BJ (cell line): ENCODE data around the gene COL18A1. TPM values are rescaled to one million over a fixed set of nuclear protein-coding genes. Genes with fewer than 3 reads are reported as not detected.

Source experiments
- CTCF ChIA-PET: fragments of 350-600 bp; formaldehyde crosslinking; extraction: SDS; loops from one replicate; lab custom pipeline; 2021; ENCODE audit warnings: antibody characterized with exemption, inconsistent platforms; lab: Yijun Ruan, JAX
- POLR2A ChIA-PET: fragments of 300-600 bp; sonication (Branson Sonifier 250); formaldehyde crosslinking; extraction: SDS; loops from one replicate; lab custom pipeline; 2021; ENCODE audit warnings: antibody characterized with exemption; lab: Charles Lee
- DNase-seq: peaks from one replicate; pipeline ENCODE4 v3.0.0-alpha.2; 2011; ENCODE audit warnings: low read depth
- H3K27me3 ChIP-seq: 2 replicates; pipeline ENCODE4 v1.6.0; 2011; ENCODE audit warnings: low read length; ENCODE audit not compliant: control insufficient read depth, insufficient read depth
- H3K36me3 ChIP-seq: 2 replicates; pipeline ENCODE4 v1.5.1; 2011; ENCODE audit warnings: low read length; ENCODE audit not compliant: control insufficient read depth, insufficient read depth
- H3K4me3 ChIP-seq: 2 replicates; pipeline ENCODE4 v1.5.1; 2011; ENCODE audit warnings: low read depth, mild to moderate bottlenecking, control low read depth, low read length
- CTCF ChIP-seq: IDR thresholded peaks from 2 replicates; pipeline ENCODE4 v1.5.1; 2011; ENCODE audit warnings: low read depth, mild to moderate bottlenecking, control low read depth, inconsistent platforms, low read length, moderate library complexity; ENCODE audit not compliant: insufficient read depth
- polyA plus RNA-seq: library from polyadenylated mRNA; depleted of rRNA; stranded (reverse); fragments of >200 nt; gene quantifications from 2 replicates; pipeline ENCODE4 v1.2.3, GENCODE V29; 2011

Gene COL18A1
- polyA plus RNA-seq, 1 experiment, result 99.7 TPM

GRCh38 chr21:45415943-45416611 is 11.1 kb downstream of the COL18A1 start:
- POLR2A ChIA-PET, result no interaction called here
- Histone ChIP-seq H3K27me3 (no peaks in the 10 kb centered on the region), H3K4me3 (no peak overlapping the region), H3K36me3 (no peaks in the 10 kb centered on the region; the same call in none of the 2 replicates)
- CTCF ChIA-PET, result no interaction called here
- no peak for DNase-seq
- no peak for TF ChIP-seq CTCF

GRCh38 chr21:45416620-45417019 is 11.7 kb downstream of the COL18A1 start:
- no peak overlapping the region for H3K4me3 ChIP-seq
- H3K36me3 ChIP-seq, result no peaks in the 10 kb centered on the region; the same call in none of the 2 replicates
- ChIA-PET CTCF (interaction anchor here (1.4 kb wide), 1 partner anchor 9 kb away, joined by 3 read pairs; no protein-coding TSS in a partner anchor), POLR2A (no interaction called here)
- no peak for TF ChIP-seq CTCF
- H3K27me3 ChIP-seq, result no peaks in the 10 kb centered on the region
- DNase-seq, result no peak

- ChIA-PET CTCF (interaction anchor here (1.4 kb wide), 1 partner anchor 10 kb away, joined by 3 read pairs; no protein-coding TSS in a partner anchor), POLR2A (no interaction called here)
- Histone ChIP-seq H3K36me3 (no peaks in the 10 kb centered on the region; the same call in none of the 2 replicates), H3K4me3 (no peak overlapping the region), H3K27me3 (no peaks in the 10 kb centered on the region)
- no peak for TF ChIP-seq CTCF
- no peak for DNase-seq
Measured at GRCh38 chr21:45417256-45417950, 12.4 kb downstream of the COL18A1 start.

- ChIA-PET CTCF (interaction anchor here (1.4 kb wide), 1 partner anchor 10 kb away, joined by 3 read pairs; no protein-coding TSS in a partner anchor), POLR2A (no interaction called here)
- no peak for DNase-seq
- Histone ChIP-seq H3K27me3 (no peaks in the 10 kb centered on the region), H3K36me3 (no peaks in the 10 kb centered on the region; the same call in none of the 2 replicates), H3K4me3 (no peak overlapping the region)
- no peak for TF ChIP-seq CTCF
Measured at GRCh38 chr21:45417951-45418300, 13.0 kb downstream of the COL18A1 start.

GRCh38 chr21:45418301-45419071 is 13.5 kb downstream of the COL18A1 start:
- no peaks in the 10 kb centered on the region for H3K27me3 ChIP-seq
- ChIA-PET POLR2A (no interaction called here), CTCF (no interaction called here)
- DNase-seq, result no peak
- H3K4me3 ChIP-seq, result no peak overlapping the region
- H3K36me3 ChIP-seq, result no peaks in the 10 kb centered on the region; the same call in none of the 2 replicates
- no peak for TF ChIP-seq CTCF
